ENCODE measurements around the gene PDE6H. TPM values are rescaled to one million over a fixed set of nuclear protein-coding genes. Genes with fewer than 3 reads are reported as not detected.

PDE6H gene
- total and polyA plus RNA-seq, 2 of the 8 experiments (the other 6 are each of a cell fraction or from before 2014, with no cell fraction given): not detected

- Histone ChIP-seq H3K4me3 (ENCODE audit: extremely low read depth in 1 of 4, insufficient read depth in 2 of 4, low read depth in 3 of 4, low read length in 4 of 4) (no peak overlapping the region), H2BK12ac (ENCODE audit: low read depth, low read length) (no peak overlapping the region), H3K4me1 (replicated peaks in 1 of 4; ENCODE audit: control insufficient read depth in 3 of 4, insufficient read depth in 4 of 4, low read length in 3 of 4) (no peaks in the 10 kb centered on the region), H3K4me2 (ENCODE audit: insufficient read depth in 1 of 2, low read depth in 2 of 2, low read length in 2 of 2) (no peak overlapping the region), H3K56ac (replicated peaks; ENCODE audit: insufficient read length, low read depth, low read length) (no peak overlapping the region), H3K14ac (ENCODE audit: insufficient read length) (no peak overlapping the region), H4K5ac (ENCODE audit: insufficient read length, low read depth, low read length) (no peak overlapping the region), H3K27me3 (replicated peaks in 1 of 4; ENCODE audit: control insufficient read depth in 3 of 4, extremely low read depth in 1 of 4, insufficient read depth in 3 of 4, low read length in 3 of 4) (no peaks in the 10 kb centered on the region), H2AK5ac (ENCODE audit: low read depth, low read length) (no peak overlapping the region), H2BK120ac (replicated peaks; ENCODE audit: low read depth, low read length) (no peak overlapping the region), H2AFZ (ENCODE audit: low read length) (no peak overlapping the region), H2BK15ac (ENCODE audit: low read length) (no peak overlapping the region), H3K9me3 (ENCODE audit: insufficient read depth in 2 of 2, low read depth in 1 of 2, low read length in 1 of 2) (no peaks in the 10 kb centered on the region), H3K4ac (replicated peaks; ENCODE audit: insufficient read length, low read depth, low read length) (no peak overlapping the region), H3K23ac (ENCODE audit: insufficient read length) (no peak overlapping the region), H4K8ac (ENCODE audit: extremely low read depth, insufficient read depth, low read length) (no peak overlapping the region), H4K20me1 (replicated peaks in 1 of 2; ENCODE audit: control insufficient read depth in 1 of 2, insufficient read depth in 2 of 2, low read length in 2 of 2) (no peaks in the 10 kb centered on the region), H2BK5ac (ENCODE audit: low read depth, low read length) (no peak overlapping the region), H3K79me2 (ENCODE audit: control insufficient read depth in 1 of 2, insufficient read depth in 2 of 2, low read length in 2 of 2) (no peaks in the 10 kb centered on the region), H3K27ac (ENCODE audit: low read depth, low read length) (no peak overlapping the region), H3K9ac (replicated peaks in 1 of 4; ENCODE audit: extremely low read depth in 1 of 4, low read depth in 3 of 4, low read length in 3 of 4) (no peak overlapping the region), H3K36me3 (ENCODE audit: control insufficient read depth in 2 of 4, insufficient read depth in 4 of 4, low read length in 3 of 4) (no peaks in the 10 kb centered on the region), H3K79me1 (ENCODE audit: low read depth, low read length) (no peaks in the 10 kb centered on the region), H4K91ac (replicated peaks; ENCODE audit: insufficient read length, low read length) (no peak overlapping the region), H3K18ac (ENCODE audit: extremely low read depth, low read length) (no peak overlapping the region), H2BK20ac (ENCODE audit: low read length) (no peak overlapping the region), H3K23me2 (ENCODE audit: low read depth, low read length) (no peaks in the 10 kb centered on the region)
- WGBS, 2 experiments (ENCODE audit: extremely low coverage in 1 of 2, insufficient coverage in 1 of 2, insufficient read length in 1 of 2, insufficient replicate concordance in 2 of 2, low coverage in 1 of 2, low lambda C conversion rate in 2 of 2, missing lambda C conversion rate in 1 of 2): 96% methylated on average over 3 of the region's 3 CpGs; no CpG with 5 or more reads in 1 of the 2 experiments
- CTCF ChIA-PET (ENCODE audit: partially characterized antibody): interaction anchor here (0.6 kb wide), 2 partner anchors 18 to 117 kb away, joined by 3 read pairs; no protein-coding TSS in a partner anchor
- FAIRE-seq (no peak), DNase-seq (ENCODE audit: low read depth in 1 of 2, low spot score in 2 of 2) (no peak)
- POLR2A ChIA-PET (ENCODE audit: partially characterized antibody): no interaction called here
- TF ChIP-seq JUN (IDR thresholded peaks at IDR 0.05; ENCODE audit: low read depth, low read length): no peak
Measured at GRCh38 chr12:14962797-14963196, 10.0 kb upstream of the PDE6H start.

Data from H1 (cell line).